GM20431 (cell line): Measurements from ENCODE around the gene CLCF1.

ENCODE experiments used
- in situ Hi-C: fragments of 300-500 bp; cut with MseI, MboI; formaldehyde crosslinking; loops from one replicate; pipeline ENCODE4 v1.15.0; 2020; ENCODE audit warnings: low sequenced_read_pairs; ENCODE audit not compliant: unreplicated experiment

Gene CLCF1

DNA sequence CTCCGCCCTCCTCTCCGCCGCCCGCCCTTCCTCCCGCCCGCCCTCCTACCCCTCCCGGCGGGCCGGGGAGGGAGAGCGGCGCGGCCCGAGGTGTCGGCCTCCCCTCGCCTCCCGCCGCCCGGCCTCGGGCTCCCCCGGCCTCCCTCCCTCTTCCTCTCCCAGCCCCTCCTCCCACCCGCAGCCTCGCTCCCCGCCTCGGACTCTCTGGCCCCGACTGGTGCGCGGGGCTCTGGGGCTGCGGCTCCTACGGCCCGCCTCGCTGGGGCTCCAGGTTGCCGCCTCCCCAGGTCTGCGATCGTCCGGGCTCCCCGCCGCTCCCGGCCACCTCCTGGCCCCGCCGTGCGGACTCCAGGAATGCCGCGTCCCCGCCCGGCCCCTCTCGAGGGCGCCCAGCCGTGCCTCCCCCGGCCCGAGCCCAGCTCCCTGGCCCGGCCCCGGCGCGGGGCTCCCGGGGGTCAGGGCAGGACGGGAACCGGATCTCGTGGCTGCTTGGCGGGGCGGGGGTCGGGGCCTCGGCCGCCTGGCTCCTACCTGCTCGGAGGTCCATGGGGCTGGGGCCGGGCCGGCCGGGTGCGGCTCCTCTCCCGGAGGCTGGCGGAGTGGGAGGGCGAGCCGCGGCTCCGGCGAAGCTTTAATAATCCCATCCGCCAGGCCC, at the start of gene CLCF1:
Gene CLCF1, minus strand, starts transcription at position 606 of the 655 bp plus-strand sequence. Its CDS starts 59 bp downstream, at position 547.
- in situ Hi-C loops: no loop called here

GRCh38 chr11:67422891-67423290, 49.5 kb upstream of the CLCF1 start:
- in situ Hi-C loops: no loop called here

DNA sequence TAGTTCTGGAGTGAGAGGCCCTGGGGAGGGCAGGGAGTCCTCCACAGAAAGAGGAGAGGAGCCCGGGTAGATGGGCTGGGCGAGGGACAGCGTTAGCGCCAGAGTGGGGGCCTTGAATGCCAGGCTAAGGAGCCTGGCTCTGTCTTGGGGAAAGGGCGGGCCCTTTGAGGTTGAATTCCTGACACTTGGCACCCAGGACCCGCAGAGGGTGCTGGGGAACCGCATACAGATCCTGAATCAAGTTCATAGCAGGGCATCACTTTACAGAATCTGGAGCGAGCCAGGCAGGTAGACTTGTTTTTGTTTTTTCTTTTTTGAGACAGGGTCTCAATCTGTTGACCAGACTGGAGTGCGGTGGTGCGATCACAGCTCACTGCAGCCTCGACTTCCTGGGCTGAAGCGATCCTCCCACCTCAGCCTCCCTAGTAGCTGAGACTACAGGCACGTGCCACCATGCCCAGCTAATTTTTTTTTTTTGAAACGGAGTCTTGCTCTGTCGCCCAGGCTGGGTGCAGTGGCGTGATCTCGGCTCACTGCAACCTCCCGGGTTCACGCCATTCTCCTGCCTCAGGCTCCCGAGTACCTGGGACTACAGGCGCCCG, 48.1 kb upstream of the CLCF1 start:
- in situ Hi-C loops: no loop called here

DNA sequence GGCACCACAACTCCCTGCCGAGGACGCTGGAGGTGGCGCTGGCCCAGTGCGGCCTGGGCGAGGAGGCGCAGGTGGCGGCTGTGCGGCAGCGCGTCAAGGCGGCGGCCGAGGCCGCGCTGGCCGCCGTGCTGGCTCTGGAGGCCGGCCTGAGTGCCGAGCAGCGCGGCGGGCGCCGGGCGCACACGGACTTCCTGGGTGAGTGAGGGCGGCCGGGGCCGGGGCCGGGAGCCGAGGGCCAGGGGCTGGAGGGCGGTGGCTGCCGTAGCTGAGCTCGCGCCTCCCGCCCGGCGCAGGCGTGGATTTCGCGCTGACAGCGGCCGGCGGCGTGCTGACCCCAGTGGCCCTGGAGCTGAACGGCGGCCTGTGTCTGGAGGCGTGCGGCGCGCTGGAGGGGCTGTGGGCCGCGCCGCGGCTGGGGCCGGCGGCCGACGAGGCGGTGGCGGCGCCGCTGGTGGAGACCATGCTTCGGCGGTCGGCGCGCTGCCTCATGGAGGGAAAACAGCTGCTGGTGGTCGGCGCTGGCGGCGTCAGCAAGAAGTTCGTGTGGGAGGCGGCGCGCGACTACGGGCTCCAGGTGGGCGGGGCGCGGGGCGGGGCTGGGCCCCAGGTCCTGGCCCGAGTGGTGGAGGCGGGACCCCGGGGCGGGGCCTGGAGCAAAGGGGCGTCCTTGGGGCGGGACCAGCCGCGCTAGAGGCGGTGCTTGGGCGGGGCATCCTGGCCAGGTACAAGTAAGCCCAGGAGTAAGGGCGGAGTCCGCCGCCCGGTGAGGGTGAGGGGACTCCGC, 47.4 kb upstream of the CLCF1 start:
- in situ Hi-C loops: no loop called here

- in situ Hi-C loops: no loop called here
Measured at GRCh38 chr11:67420147-67420645, 46.8 kb upstream of the CLCF1 start.

DNA sequence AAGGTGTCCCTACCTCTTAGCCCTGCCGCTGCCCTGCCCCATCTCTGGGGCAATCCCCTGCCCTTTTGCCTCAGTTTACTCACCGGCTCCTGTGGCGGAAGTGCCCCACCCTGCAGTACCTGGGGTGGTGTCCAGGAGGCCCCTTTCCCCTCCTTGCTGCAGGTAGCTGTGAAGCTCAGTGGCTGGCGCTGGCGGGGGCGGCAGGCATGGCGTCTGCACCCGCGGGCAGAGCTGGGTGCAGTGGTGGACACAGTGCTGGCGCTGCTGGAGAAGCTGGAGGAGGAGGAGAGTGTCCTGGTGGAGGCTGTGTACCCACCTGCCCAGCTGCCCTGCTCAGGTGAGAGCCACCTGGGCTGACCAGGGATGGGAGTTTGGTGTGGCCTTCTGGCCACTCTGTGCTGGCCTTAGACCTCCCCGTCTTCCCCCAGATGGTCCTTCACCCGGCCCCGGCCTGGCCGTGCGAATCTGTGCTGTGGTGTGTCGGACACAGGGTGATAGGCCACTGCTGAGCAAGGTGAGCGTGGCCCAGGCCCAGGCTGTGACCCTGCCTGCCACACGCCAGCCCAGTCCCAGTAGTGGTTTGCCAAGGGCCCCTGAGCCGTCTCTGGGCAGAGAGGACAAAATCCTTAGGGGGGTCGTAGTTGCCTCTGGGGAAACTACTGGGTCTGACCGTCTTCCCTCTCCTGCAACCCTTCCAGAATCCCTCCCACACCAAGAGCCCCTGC, 46.1 kb upstream of the CLCF1 start:
- in situ Hi-C loops: no loop called here

- in situ Hi-C loops: no loop called here
Measured at GRCh38 chr11:67418476-67419281, 45.3 kb upstream of the CLCF1 start.

DNA sequence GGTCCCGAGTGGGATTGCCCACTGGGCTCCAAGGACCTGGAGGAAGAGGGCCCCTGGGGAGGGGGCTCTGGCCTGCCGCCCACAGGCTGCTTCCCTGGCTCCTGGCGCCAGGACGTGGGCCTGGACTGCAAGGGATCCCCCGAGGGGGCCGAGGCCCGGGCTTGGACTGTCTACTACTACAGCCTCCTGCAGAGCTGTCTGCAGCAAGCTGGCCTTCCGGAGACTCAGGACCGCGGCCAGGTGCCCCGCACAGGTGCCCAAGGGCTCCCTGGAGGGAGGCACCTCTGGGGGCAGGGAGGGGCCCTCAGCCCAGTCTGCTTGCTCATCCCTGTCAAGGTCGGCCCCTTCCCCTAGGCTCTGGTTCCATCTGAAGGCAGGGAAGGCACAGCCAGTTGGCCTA, 44.0 kb upstream of the CLCF1 start:
- in situ Hi-C loops: no loop called here

- in situ Hi-C loops: no loop called here
Measured at GRCh38 chr11:67416416-67417335, 43.3 kb upstream of the CLCF1 start.

DNA sequence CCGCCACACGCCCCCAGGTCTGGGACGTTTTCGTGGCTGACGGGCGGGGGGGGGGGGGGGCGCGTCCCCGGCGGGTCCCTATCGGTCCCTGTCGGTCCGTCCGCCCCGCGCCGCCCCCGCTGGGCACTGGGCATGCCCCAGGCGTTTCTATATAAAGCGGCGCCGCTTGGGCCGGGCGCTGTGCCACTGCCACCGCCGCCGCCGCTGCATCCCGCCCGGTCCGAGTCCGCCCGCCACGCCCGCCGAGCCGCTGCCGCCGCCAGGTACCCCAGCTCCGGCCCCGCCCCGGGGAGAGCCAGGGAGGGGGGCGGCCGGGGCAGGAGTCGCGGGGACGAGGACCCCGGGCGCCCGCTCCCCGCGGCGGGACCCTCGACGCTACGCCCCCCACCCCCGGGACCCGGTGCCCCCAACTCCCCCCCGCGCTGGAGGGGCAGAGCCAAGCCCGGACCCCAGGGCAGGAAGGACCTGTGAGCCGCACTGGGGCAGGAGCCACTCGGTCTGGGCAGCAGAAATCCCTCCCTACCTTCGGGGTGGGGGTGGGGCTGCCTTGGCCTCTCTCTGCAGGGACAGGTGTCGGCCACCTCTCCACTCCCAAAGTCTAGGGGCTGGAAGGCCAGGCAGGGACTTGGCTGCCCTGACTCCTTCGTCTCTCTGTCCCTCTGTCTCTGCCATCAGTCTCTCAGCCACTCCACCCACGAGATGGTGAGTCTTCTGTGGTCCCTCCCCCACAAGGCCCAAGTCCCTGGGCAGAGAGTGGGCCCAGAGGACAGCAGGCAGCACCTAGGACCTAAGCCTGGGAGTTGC, 42.3 kb upstream of the CLCF1 start, which contains the start of gene CARNS1:
Gene CARNS1, plus strand, starts transcription at position 178 of the 804 bp plus-strand sequence. Its CDS starts 522 bp downstream, at position 700.
- in situ Hi-C loops: no loop called here

DNA sequence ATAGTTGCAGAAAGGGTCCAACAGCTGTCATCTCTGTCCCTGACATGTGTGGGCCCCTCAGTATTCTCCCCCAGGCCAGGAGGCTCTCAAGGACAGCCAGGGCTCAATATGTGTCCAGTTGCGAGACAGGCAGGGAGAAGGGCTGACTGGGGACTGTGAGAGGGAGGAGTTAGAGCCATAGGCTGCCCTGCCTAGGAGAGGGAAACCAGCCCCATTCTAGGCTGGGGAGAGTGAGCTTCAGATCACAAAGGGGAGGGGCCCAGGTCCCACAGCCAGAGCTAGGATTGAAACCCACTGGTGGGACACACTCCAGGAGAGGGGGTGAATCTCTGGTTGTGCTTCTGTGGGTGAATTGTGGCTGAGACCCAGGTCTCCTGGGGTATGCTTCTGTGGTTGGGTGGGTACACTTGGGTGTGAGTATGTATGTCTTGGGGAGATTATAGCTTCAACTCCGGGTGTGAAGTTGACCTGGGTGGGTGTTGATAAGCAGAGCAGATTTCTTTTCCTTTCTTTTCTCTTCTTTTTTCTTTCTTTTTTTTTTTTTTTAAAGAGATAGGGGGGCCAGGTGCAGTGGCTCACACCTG, 40.0 kb upstream of the CLCF1 start:
- in situ Hi-C loops: no loop called here

DNA sequence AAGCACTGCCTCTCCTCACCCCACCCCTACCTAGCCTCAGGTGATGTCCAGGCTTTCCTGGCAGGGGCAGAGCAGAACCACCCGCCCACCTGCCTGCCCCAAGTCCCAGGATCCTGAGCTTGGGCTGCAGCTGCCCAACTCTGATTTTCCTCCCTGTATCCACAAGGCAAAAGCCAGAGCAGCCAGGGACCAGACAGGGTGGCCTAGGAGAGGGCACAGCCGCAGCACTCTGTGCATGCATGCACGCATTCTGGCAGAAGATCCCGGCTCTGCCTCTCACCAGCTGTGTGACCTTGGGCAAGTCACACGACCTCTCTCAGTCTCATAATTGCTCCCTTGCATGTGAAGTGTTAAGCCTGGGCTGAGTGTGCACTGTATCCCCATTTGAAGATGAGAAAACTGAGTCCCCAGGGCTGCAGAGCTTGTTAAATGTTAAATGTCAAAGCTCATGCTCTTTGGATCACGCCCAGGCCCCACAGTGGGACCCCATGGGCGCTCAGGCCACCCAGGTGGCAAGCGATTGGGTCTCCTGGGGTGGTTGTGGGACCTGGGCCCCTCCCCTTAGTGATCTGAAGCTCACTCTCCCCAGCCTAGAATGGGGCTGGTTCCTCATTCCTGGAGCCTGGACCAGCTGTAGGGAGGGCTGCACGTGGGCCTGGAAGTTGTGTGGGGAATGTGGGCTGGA, 39.2 kb upstream of the CLCF1 start:
- in situ Hi-C loops: no loop called here

DNA sequence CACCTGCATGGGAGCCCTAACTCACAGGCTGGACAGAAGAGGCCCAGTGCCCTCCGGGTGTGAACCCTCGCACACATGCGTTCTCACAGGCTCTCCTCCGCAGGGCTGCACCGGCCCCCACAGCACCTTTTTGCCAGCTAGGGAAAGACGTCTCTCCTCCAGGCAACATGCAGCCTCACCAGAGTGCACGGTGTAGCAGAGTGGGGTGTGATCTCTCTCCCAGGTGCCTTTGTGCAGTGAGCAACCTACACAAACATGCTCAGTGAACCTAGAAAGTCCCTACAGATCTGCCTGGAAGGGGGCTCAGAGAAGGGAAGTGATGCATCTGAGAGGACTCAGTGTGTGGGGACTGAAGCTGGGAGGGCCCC, 38.4 kb upstream of the CLCF1 start:
- in situ Hi-C loops: no loop called here

DNA sequence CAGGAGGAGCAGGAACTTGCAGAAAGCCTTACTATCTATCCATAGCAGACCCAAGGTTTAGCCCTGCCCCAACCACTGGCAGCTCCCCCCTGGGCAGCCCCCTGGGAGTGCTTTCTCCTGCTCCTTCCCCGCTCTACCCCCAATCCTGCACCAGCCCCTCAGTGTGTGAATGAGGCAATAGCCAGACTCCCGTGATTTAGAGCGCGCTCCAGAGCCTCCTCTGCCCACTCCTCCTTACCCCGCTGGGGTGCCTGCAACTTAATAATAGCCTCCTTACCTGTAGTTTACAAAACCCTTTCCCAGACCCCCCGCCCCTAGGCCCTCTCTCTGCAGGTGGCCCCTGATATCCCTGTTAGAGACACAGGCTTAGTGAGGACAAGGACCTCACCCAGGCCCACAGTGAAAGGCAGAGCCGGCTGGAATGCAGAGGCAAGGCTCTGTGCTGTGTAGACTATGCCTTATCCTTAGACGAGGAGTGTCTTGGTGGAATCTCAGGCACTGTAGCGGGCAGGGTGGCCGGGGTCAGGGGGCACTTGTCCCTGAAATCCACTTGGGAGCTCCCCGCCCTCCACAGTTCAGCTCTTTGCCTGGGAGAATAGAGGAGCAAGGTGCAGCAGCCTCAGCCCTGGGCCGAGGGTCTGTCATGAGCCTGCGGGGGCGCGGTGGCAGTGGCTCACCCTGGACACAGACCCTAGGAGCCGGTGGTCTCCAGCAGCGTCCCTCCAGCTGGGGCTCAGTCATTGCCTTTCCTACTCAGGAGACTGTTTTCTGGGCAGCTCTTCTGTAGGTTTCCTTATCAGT, 37.8 kb upstream of the CLCF1 start:
- in situ Hi-C loops: no loop called here

DNA sequence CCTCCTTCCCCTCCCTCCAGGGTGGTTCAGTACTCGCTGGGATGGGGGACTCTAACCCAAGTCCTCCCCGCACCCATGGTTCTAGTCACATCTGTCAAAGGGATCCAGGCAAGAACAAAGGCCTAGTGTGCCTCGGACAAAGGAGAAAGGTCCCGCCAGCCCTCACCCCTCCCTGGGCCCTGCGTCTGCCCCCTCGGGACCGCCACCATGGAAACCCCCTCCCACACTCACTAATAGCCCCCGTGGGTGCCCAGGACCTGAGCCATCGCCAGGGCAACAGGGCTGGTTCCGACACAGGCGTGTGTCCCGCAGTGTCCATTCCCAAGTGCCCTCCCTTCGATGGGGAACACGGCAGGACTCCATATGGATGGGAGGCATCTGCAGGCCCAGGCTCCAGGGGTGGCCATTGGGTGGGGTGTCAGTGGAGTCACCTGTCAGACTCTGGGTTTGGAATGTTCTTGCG, 37.0 kb upstream of the CLCF1 start:
- in situ Hi-C loops: no loop called here

GRCh38 chr11:67409781-67410368, 36.5 kb upstream of the CLCF1 start:
- in situ Hi-C loops: no loop called here
